Gastrocnemius medialis (tissue), 4 donors: ENCODE results near the gene TCF12.

Source experiments
- POLR2A ChIP-seq, 2 donors: fragments of 450-650 bp; IDR thresholded peaks; one replicate each; pipeline ENCODE4 v1.6.1; 2017; ENCODE audit warnings: antibody characterized with exemption in 2 of 2, mild to moderate bottlenecking in 2 of 2, moderate library complexity in 2 of 2
- TF ChIP-seq, protein P1 (sequence below), 5 experiments: fragments of 450-650 bp in 3 of 5; fragments of 200-600 bp in 2 of 5; sonication (generic) in 2 of 5; IDR thresholded peaks in 4 of 5; conservative IDR thresholded peaks in 1 of 5; 1 replicate in 4 of 5; 2 replicates in 1 of 5; pipeline ENCODE4 v1.5.1; 2016 to 2019; ENCODE audit warnings: antibody characterized with exemption in 5 of 5, mild to moderate bottlenecking in 3 of 5, moderate library complexity in 3 of 5

DNA sequence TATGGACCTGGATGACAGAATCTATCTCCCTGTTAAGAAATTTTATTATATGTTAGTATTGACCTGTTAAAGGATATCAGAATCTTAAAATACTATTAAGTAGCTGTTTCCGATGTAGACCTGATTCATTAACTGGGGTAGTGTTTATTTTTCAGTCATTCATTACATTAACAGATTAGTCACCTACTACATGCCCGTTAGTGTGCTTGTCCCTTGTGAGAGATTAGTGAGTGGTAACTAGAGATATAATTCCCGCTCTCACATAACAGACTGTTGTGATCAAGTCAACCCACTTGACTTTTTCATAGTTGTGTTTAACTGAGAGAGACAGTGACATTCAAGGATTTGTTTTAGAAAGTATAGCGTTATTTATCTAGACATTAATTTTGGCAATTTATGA is 166.8 kb downstream of the TCF12 start:
- TF ChIP-seq, protein P1, sequence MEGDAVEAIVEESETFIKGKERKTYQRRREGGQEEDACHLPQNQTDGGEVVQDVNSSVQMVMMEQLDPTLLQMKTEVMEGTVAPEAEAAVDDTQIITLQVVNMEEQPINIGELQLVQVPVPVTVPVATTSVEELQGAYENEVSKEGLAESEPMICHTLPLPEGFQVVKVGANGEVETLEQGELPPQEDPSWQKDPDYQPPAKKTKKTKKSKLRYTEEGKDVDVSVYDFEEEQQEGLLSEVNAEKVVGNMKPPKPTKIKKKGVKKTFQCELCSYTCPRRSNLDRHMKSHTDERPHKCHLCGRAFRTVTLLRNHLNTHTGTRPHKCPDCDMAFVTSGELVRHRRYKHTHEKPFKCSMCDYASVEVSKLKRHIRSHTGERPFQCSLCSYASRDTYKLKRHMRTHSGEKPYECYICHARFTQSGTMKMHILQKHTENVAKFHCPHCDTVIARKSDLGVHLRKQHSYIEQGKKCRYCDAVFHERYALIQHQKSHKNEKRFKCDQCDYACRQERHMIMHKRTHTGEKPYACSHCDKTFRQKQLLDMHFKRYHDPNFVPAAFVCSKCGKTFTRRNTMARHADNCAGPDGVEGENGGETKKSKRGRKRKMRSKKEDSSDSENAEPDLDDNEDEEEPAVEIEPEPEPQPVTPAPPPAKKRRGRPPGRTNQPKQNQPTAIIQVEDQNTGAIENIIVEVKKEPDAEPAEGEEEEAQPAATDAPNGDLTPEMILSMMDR (IDR thresholded peaks at IDR 0.05 in 4 of 5, conservative IDR thresholded peaks at IDR 0.05 in 1 of 5), result no peak
- TF ChIP-seq POLR2A (IDR thresholded peaks at IDR 0.05), result no peak
